ENCODE results near the gene REV3L. TPM values are rescaled to one million over a fixed set of nuclear protein-coding genes. Genes with fewer than 3 reads are reported as not detected.

Gene REV3L
- total and polyA plus RNA-seq, 2 of the 8 experiments (the other 6 are each of a cell fraction or from before 2014, with no cell fraction given), result 2.1 to 6.6 TPM

GRCh38 chr6:111482959-111483735, at the start of gene REV3L (continued):
- TF ChIP-seq EP300 (IDR thresholded peaks at IDR 0.05; ENCODE audit: borderline replicate concordance in 1 of 2, low read depth in 2 of 2, low read length in 2 of 2) (0 out of 3 replicates have a peak, but pooled peaks of 1 of the 2 experiments have one; percentile 20), SAP30 (IDR thresholded peaks at IDR 0.05; ENCODE audit: insufficient read depth, insufficient replicate concordance, low read length) (no peak), TBP (IDR thresholded peaks at IDR 0.05; ENCODE audit: low read depth, low read length) (peak; percentile 77), NANOG (IDR thresholded peaks at IDR 0.05; ENCODE audit: insufficient read depth, low read depth, low read length, poor library complexity, severe bottlenecking) (no peak), ZNF274 (IDR thresholded peaks at IDR 0.05; ENCODE audit: borderline replicate concordance, extremely low read depth, low read length) (no peak), FOSL1 (IDR thresholded peaks at IDR 0.05; ENCODE audit: insufficient read depth, low read depth, low read length) (no peak), JUN (IDR thresholded peaks at IDR 0.05; ENCODE audit: low read depth, low read length) (no peak), TCF12 (IDR thresholded peaks at IDR 0.05; ENCODE audit: low read depth, low read length) (no peak)
- TF ChIP-seq, protein P1, sequence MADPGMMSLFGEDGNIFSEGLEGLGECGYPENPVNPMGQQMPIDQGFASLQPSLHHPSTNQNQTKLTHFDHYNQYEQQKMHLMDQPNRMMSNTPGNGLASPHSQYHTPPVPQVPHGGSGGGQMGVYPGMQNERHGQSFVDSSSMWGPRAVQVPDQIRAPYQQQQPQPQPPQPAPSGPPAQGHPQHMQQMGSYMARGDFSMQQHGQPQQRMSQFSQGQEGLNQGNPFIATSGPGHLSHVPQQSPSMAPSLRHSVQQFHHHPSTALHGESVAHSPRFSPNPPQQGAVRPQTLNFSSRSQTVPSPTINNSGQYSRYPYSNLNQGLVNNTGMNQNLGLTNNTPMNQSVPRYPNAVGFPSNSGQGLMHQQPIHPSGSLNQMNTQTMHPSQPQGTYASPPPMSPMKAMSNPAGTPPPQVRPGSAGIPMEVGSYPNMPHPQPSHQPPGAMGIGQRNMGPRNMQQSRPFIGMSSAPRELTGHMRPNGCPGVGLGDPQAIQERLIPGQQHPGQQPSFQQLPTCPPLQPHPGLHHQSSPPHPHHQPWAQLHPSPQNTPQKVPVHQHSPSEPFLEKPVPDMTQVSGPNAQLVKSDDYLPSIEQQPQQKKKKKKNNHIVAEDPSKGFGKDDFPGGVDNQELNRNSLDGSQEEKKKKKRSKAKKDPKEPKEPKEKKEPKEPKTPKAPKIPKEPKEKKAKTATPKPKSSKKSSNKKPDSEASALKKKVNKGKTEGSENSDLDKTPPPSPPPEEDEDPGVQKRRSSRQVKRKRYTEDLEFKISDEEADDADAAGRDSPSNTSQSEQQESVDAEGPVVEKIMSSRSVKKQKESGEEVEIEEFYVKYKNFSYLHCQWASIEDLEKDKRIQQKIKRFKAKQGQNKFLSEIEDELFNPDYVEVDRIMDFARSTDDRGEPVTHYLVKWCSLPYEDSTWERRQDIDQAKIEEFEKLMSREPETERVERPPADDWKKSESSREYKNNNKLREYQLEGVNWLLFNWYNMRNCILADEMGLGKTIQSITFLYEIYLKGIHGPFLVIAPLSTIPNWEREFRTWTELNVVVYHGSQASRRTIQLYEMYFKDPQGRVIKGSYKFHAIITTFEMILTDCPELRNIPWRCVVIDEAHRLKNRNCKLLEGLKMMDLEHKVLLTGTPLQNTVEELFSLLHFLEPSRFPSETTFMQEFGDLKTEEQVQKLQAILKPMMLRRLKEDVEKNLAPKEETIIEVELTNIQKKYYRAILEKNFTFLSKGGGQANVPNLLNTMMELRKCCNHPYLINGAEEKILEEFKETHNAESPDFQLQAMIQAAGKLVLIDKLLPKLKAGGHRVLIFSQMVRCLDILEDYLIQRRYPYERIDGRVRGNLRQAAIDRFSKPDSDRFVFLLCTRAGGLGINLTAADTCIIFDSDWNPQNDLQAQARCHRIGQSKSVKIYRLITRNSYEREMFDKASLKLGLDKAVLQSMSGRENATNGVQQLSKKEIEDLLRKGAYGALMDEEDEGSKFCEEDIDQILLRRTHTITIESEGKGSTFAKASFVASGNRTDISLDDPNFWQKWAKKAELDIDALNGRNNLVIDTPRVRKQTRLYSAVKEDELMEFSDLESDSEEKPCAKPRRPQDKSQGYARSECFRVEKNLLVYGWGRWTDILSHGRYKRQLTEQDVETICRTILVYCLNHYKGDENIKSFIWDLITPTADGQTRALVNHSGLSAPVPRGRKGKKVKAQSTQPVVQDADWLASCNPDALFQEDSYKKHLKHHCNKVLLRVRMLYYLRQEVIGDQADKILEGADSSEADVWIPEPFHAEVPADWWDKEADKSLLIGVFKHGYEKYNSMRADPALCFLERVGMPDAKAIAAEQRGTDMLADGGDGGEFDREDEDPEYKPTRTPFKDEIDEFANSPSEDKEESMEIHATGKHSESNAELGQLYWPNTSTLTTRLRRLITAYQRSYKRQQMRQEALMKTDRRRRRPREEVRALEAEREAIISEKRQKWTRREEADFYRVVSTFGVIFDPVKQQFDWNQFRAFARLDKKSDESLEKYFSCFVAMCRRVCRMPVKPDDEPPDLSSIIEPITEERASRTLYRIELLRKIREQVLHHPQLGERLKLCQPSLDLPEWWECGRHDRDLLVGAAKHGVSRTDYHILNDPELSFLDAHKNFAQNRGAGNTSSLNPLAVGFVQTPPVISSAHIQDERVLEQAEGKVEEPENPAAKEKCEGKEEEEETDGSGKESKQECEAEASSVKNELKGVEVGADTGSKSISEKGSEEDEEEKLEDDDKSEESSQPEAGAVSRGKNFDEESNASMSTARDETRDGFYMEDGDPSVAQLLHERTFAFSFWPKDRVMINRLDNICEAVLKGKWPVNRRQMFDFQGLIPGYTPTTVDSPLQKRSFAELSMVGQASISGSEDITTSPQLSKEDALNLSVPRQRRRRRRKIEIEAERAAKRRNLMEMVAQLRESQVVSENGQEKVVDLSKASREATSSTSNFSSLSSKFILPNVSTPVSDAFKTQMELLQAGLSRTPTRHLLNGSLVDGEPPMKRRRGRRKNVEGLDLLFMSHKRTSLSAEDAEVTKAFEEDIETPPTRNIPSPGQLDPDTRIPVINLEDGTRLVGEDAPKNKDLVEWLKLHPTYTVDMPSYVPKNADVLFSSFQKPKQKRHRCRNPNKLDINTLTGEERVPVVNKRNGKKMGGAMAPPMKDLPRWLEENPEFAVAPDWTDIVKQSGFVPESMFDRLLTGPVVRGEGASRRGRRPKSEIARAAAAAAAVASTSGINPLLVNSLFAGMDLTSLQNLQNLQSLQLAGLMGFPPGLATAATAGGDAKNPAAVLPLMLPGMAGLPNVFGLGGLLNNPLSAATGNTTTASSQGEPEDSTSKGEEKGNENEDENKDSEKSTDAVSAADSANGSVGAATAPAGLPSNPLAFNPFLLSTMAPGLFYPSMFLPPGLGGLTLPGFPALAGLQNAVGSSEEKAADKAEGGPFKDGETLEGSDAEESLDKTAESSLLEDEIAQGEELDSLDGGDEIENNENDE (IDR thresholded peaks at IDR 0.05; ENCODE audit: insufficient replicate concordance, low read length), result no peak

Data from H1 (cell line).